Measurements from ENCODE around the gene OPCML.

- TF ChIP-seq POLR2A (IDR thresholded peaks at IDR 0.05) = no peak
- TF ChIP-seq, protein P1, sequence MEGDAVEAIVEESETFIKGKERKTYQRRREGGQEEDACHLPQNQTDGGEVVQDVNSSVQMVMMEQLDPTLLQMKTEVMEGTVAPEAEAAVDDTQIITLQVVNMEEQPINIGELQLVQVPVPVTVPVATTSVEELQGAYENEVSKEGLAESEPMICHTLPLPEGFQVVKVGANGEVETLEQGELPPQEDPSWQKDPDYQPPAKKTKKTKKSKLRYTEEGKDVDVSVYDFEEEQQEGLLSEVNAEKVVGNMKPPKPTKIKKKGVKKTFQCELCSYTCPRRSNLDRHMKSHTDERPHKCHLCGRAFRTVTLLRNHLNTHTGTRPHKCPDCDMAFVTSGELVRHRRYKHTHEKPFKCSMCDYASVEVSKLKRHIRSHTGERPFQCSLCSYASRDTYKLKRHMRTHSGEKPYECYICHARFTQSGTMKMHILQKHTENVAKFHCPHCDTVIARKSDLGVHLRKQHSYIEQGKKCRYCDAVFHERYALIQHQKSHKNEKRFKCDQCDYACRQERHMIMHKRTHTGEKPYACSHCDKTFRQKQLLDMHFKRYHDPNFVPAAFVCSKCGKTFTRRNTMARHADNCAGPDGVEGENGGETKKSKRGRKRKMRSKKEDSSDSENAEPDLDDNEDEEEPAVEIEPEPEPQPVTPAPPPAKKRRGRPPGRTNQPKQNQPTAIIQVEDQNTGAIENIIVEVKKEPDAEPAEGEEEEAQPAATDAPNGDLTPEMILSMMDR (IDR thresholded peaks at IDR 0.05) = no peak
Measured at GRCh38 chr11:132999031-132999430, 533.3 kb downstream of the OPCML start.
